OCI-LY1 (cell line): Measurements from ENCODE around the gene SYNGR2.

Experiments
- H2AFZ ChIP-seq: fragments of 200-600 bp; sonication (generic), shearing (Covaris generic); 2 replicates; pipeline ENCODE4 v1.6.0; 2014; ENCODE audit warnings: antibody characterized with exemption, mild to moderate bottlenecking, low read length
- H3F3A ChIP-seq: fragments of 200-600 bp; sonication (generic), shearing (Covaris generic); 2 replicates; pipeline ENCODE4 v1.6.0; 2014; ENCODE audit warnings: mild to moderate bottlenecking, antibody characterized with exemption, low read length, moderate library complexity; ENCODE audit not compliant: insufficient read depth
- H3K27ac ChIP-seq: fragments of 200-600 bp; sonication (generic); 2 replicates; pipeline ENCODE4 v1.5.1; 2014; ENCODE audit warnings: low read length, mixed run types, mild to moderate bottlenecking, low read depth; ENCODE audit not compliant: poor library complexity, severe bottlenecking
- H3K27me3 ChIP-seq: fragments of 200-600 bp; sonication (generic); 2 replicates; pipeline ENCODE4 v1.6.0; 2014; ENCODE audit warnings: antibody characterized with exemption, mild to moderate bottlenecking, low read length, moderate library complexity; ENCODE audit not compliant: insufficient read depth
- H3K36me3 ChIP-seq: fragments of 200-600 bp; sonication (generic); 2 replicates; pipeline ENCODE4 v1.6.1; 2014; ENCODE audit warnings: mild to moderate bottlenecking, antibody characterized with exemption, low read length, moderate library complexity, mixed read lengths; ENCODE audit not compliant: insufficient read depth
- H3K4me1 ChIP-seq: fragments of 200-600 bp; sonication (generic); 2 replicates; pipeline ENCODE4 v1.5.1; 2014; ENCODE audit warnings: mild to moderate bottlenecking, low read length, moderate library complexity; ENCODE audit not compliant: insufficient read depth, severe bottlenecking
- H3K4me2 ChIP-seq: fragments of 200-600 bp; sonication (generic), shearing (Covaris generic); 2 replicates; pipeline ENCODE4 v1.6.1; 2014; ENCODE audit warnings: low read length
- H3K4me3 ChIP-seq: fragments of 200-600 bp; sonication (generic); 2 replicates; pipeline ENCODE4 v1.5.1; 2014; ENCODE audit warnings: low read length, low read depth, mild to moderate bottlenecking, mixed read lengths; ENCODE audit not compliant: poor library complexity, severe bottlenecking
- H3K79me2 ChIP-seq: fragments of 200-600 bp; shearing (Covaris generic); 2 replicates; pipeline ENCODE4 v1.6.1; 2016; ENCODE audit warnings: mixed run types, low read length, mixed read lengths; ENCODE audit not compliant: insufficient read depth
- H3K9ac ChIP-seq: fragments of 200-600 bp; sonication (generic), shearing (Covaris generic); 2 replicates; pipeline ENCODE4 v1.6.1; 2014; ENCODE audit warnings: mild to moderate bottlenecking, low read length, mixed read lengths
- H3K9me2 ChIP-seq: fragments of 200-600 bp; sonication (generic), shearing (Covaris generic); 2 replicates; pipeline ENCODE4 v1.6.1; 2014; ENCODE audit warnings: low read depth, mild to moderate bottlenecking, low read length, mixed read lengths
- H3K9me3 ChIP-seq: fragments of 200-600 bp; shearing (Covaris generic); 2 replicates; pipeline ENCODE4 v1.6.1; 2014; ENCODE audit warnings: low read length, mixed read lengths
- H4K20me1 ChIP-seq: fragments of 200-600 bp; sonication (generic), shearing (Covaris generic); 2 replicates; pipeline ENCODE4 v1.6.0; 2016; ENCODE audit warnings: mild to moderate bottlenecking, low read length; ENCODE audit not compliant: insufficient read depth
- EZH2 ChIP-seq: fragments of 200-600 bp; sonication (generic), shearing (Covaris generic); IDR thresholded peaks from 2 replicates; pipeline ENCODE4 v1.8.0; 2017; ENCODE audit warnings: borderline replicate concordance, mixed run types, mild to moderate bottlenecking, antibody characterized with exemption, low read length, moderate library complexity, mixed read lengths
- TF ChIP-seq, protein P1 (sequence below): fragments of 200-600 bp; sonication (generic), shearing (Covaris generic); IDR thresholded peaks from 2 replicates; pipeline ENCODE4 v1.5.1; 2017; ENCODE audit warnings: mild to moderate bottlenecking, antibody characterized with exemption, low read length, moderate library complexity, mixed read lengths

SYNGR2 gene

DNA sequence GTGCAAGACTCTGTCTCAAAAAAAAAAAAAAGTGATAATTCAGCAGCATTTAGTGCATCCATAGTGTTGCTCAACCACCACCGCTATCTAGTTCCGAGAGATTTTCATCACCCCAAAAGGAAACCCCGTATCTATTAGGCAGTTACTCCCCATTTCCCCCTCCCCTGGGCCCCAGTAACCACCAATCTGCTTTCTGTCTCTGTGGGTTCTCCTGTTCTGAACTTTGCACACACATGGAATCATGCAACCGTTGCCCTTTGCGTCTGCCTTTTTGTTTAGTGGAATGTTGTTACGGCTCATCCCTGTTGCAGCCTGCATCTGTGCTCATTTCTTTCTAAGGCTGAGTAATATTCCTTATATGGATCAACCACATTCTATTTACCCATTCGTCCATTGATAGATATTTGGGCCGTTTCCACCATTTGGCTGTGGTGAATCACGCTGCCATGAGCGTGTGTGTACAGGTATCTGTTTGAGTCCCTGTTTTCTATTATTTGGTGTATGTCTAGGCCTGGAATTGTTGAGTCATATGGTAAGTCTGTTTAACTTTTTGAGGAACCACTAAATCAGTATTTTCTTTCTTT, 8.7 kb upstream of the SYNGR2 start:
- H2AFZ ChIP-seq = no peak overlapping the region
- H3K9me2 ChIP-seq = no peaks in the 10 kb centered on the region
- no peaks in the 10 kb centered on the region for H4K20me1 ChIP-seq
- no peak overlapping the region for H3K4me3 ChIP-seq
- H3K4me1 ChIP-seq = peaks cover 27% of the 10 kb centered on the region
- no peaks in the 10 kb centered on the region for H3K79me2 ChIP-seq
- no peaks in the 10 kb centered on the region for H3F3A ChIP-seq
- TF ChIP-seq EZH2 = no peak
- TF ChIP-seq, protein P1, sequence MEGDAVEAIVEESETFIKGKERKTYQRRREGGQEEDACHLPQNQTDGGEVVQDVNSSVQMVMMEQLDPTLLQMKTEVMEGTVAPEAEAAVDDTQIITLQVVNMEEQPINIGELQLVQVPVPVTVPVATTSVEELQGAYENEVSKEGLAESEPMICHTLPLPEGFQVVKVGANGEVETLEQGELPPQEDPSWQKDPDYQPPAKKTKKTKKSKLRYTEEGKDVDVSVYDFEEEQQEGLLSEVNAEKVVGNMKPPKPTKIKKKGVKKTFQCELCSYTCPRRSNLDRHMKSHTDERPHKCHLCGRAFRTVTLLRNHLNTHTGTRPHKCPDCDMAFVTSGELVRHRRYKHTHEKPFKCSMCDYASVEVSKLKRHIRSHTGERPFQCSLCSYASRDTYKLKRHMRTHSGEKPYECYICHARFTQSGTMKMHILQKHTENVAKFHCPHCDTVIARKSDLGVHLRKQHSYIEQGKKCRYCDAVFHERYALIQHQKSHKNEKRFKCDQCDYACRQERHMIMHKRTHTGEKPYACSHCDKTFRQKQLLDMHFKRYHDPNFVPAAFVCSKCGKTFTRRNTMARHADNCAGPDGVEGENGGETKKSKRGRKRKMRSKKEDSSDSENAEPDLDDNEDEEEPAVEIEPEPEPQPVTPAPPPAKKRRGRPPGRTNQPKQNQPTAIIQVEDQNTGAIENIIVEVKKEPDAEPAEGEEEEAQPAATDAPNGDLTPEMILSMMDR = no peak
- no peaks in the 10 kb centered on the region for H3K9me3 ChIP-seq
- H3K27ac ChIP-seq = no peak overlapping the region
- H3K4me2 ChIP-seq = no peak overlapping the region
- no peaks in the 10 kb centered on the region for H3K27me3 ChIP-seq
- no peaks in the 10 kb centered on the region for H3K36me3 ChIP-seq
- no peak overlapping the region for H3K9ac ChIP-seq

DNA sequence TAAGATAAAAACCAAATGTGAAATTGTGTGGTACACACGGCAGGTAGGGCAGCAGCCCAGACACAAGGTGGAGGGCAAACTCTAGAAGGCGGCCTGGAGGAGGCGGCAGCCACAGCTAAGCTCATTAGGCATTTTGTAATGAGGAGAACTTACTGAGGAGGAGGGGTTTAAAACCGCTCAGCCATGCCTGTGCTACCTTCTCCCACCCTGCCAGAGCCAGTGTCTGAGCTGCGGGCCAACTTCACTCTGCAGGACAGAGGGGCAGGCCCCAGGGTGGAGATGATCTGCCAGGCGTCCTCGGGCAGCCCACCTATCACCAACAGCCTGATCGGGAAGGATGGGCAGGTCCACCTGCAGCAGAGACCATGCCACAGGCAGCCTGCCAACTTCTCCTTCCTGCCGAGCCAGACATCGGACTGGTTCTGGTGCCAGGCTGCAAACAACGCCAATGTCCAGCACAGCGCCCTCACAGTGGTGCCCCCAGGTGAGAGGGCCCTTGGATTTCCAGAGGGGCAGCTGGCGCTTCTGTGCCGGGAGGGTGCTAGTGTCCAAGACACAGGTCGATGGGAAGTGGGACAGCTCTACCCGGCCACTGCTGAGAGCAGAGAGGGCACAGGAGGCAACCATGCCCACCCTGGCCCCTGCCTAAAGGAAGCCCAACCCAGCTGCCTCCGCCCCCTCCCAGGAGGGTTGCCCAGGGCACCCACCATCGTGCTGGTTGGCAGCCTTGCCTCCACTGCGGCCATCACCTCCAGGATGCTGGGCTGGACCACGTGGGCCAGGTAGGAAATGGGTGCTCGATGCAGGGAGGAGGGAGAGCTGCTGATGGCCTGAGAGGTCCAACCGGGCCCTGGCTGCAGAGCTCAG, 4.3 kb upstream of the SYNGR2 start:
- H3K27me3 ChIP-seq = no peaks in the 10 kb centered on the region
- H3K9me3 ChIP-seq = no peaks in the 10 kb centered on the region
- no peak overlapping the region for H2AFZ ChIP-seq
- no peaks in the 10 kb centered on the region for H3F3A ChIP-seq
- no peak overlapping the region for H3K4me3 ChIP-seq
- H3K4me2 ChIP-seq = no peak overlapping the region
- no peaks in the 10 kb centered on the region for H3K36me3 ChIP-seq
- TF ChIP-seq EZH2 = no peak
- TF ChIP-seq, protein P1 = no peak
- no peak overlapping the region for H3K27ac ChIP-seq
- no peaks in the 10 kb centered on the region for H4K20me1 ChIP-seq
- no peaks in the 10 kb centered on the region for H3K9me2 ChIP-seq
- H3K4me1 ChIP-seq = peaks cover 26% of the 10 kb centered on the region
- no peaks in the 10 kb centered on the region for H3K79me2 ChIP-seq
- H3K9ac ChIP-seq = no peak overlapping the region

GRCh38 chr17:78164748-78165607, 3.4 kb upstream of the SYNGR2 start:
- peaks cover 33% of the 10 kb centered on the region for H3K4me1 ChIP-seq
- no peaks in the 10 kb centered on the region for H3K27me3 ChIP-seq
- no peaks in the 10 kb centered on the region for H3K9me2 ChIP-seq
- no peaks in the 10 kb centered on the region for H3K36me3 ChIP-seq
- H3K9me3 ChIP-seq = no peaks in the 10 kb centered on the region
- no peak overlapping the region for H2AFZ ChIP-seq
- H3K9ac ChIP-seq = no peak overlapping the region
- no peak for TF ChIP-seq EZH2
- TF ChIP-seq, protein P1 = no peak
- no peaks in the 10 kb centered on the region for H3F3A ChIP-seq
- no peak overlapping the region for H3K4me3 ChIP-seq
- H3K79me2 ChIP-seq = no peaks in the 10 kb centered on the region
- H4K20me1 ChIP-seq = no peaks in the 10 kb centered on the region
- no peak overlapping the region for H3K4me2 ChIP-seq
- H3K27ac ChIP-seq = no peak overlapping the region
